SKM-1 treated with dmso at 0.1 percent for 144 hours (cell line): ENCODE results near the gene PIGO.

Experiments
- DNase-seq: peaks from one replicate; lab custom pipeline; 2025; ENCODE audit not compliant: unreplicated experiment; lab: John Stamatoyannopoulos, UW

PIGO gene

GRCh38 chr9:35072461-35073278 lies 23.7 kb downstream of the PIGO start, which contains the start of gene VCP:
TSS of gene VCP (minus strand) at chr9:35072625. CDS start at chr9:35072353, 272 bp downstream.
- DNase-seq = peak; percentile 98

- peak; percentile 78 for DNase-seq
Observed at GRCh38 chr9:35071814-35072460, 24.5 kb downstream of the PIGO start.

GRCh38 chr9:35070823-35071813 lies 25.3 kb downstream of the PIGO start:
- no peak for DNase-seq

- DNase-seq = no peak
Observed at GRCh38 chr9:35069020-35069419, 27.4 kb downstream of the PIGO start.

GRCh38 chr9:35067056-35067455 lies 29.3 kb downstream of the PIGO start:
- DNase-seq = no peak

GRCh38 chr9:35060548-35061207 lies 35.7 kb downstream of the PIGO start:
- no peak for DNase-seq

- DNase-seq = no peak
Observed at GRCh38 chr9:35059438-35059837, 37.0 kb downstream of the PIGO start.

- no peak for DNase-seq
Observed at GRCh38 chr9:35057271-35057620, 39.1 kb downstream of the PIGO start.

GRCh38 chr9:35056571-35057270 lies 39.7 kb downstream of the PIGO start:
- no peak for DNase-seq

- DNase-seq = no peak
Observed at GRCh38 chr9:35054871-35055644, 41.3 kb downstream of the PIGO start.

- DNase-seq = no peak
Observed at GRCh38 chr9:35054185-35054835, 42.1 kb downstream of the PIGO start.

GRCh38 chr9:35051069-35051967 lies 45.1 kb downstream of the PIGO start:
- peak; percentile 42 for DNase-seq

- no peak for DNase-seq
Observed at GRCh38 chr9:35048511-35048910, 47.9 kb downstream of the PIGO start.

- DNase-seq = no peak
Observed at GRCh38 chr9:35044071-35044470, 52.3 kb downstream of the PIGO start.

GRCh38 chr9:35042891-35043545 lies 53.4 kb downstream of the PIGO start:
- no peak for DNase-seq

GRCh38 chr9:35042081-35042604 lies 54.2 kb downstream of the PIGO start:
- peak; percentile 27 for DNase-seq
